SK-N-SH treated with all-trans-retinoic acid at 6 μM for 48 hours (cell line): ENCODE results near the gene KCNK10.

Source experiments
- ATAC-seq: fragments of 200-7000 bp; cut with Tn5 transposase; 3 replicates; pipeline ENCODE4 v1.9.1; 2020; ENCODE audit warnings: mild to moderate bottlenecking, moderate library complexity
- ARNTL ChIP-seq: fragments of 450-650 bp; formaldehyde crosslinking; IDR thresholded peaks from 2 replicates; pipeline ENCODE4 v1.5.0; 2020; ENCODE audit warnings: low read depth, mild to moderate bottlenecking, moderate library complexity, borderline replicate concordance
- BACH2 ChIP-seq: fragments of 250-450 bp; sonication (Bioruptor Pico); IDR thresholded peaks from 2 replicates; pipeline ENCODE4 v1.9.0; 2021; ENCODE audit warnings: mild to moderate bottlenecking, borderline replicate concordance
- CSDC2 ChIP-seq: fragments of 250-450 bp; sonication (Bioruptor Pico); IDR thresholded peaks from 2 replicates; pipeline ENCODE4 v1.5.0; 2020; ENCODE audit warnings: mild to moderate bottlenecking, moderate library complexity
- ESRRG ChIP-seq: fragments of 250-450 bp; sonication (Bioruptor Pico); IDR thresholded peaks from 2 replicates; pipeline ENCODE4 v1.6.1; 2021; ENCODE audit warnings: mild to moderate bottlenecking
- OSR1 ChIP-seq: fragments of 250-450 bp; sonication (Bioruptor Pico); IDR thresholded peaks from 2 replicates; pipeline ENCODE4 v1.8.0; 2022; ENCODE audit warnings: moderate library complexity, mild to moderate bottlenecking, inconsistent platforms
- PPARA ChIP-seq: fragments of 250-450 bp; sonication (Bioruptor Pico); IDR thresholded peaks from 2 replicates; pipeline ENCODE4 v1.5.0; 2020; ENCODE audit warnings: mild to moderate bottlenecking, borderline replicate concordance
- RARB ChIP-seq: fragments of 250-450 bp; sonication (Bioruptor Pico); IDR thresholded peaks from 2 replicates; pipeline ENCODE4 v1.8.0; 2021; ENCODE audit warnings: mild to moderate bottlenecking, moderate library complexity
- SNAI2 ChIP-seq: fragments of 250-450 bp; sonication (Bioruptor Pico); IDR thresholded peaks from 2 replicates; pipeline ENCODE4 v1.5.0; 2020; ENCODE audit warnings: mild to moderate bottlenecking, moderate library complexity
- TCF4 ChIP-seq: fragments of 250-450 bp; sonication (Bioruptor Pico); IDR thresholded peaks from 2 replicates; pipeline ENCODE4 v1.8.0; 2021; ENCODE audit warnings: mild to moderate bottlenecking, moderate library complexity, borderline replicate concordance
- TOX ChIP-seq: fragments of 250-450 bp; sonication (Bioruptor Pico); IDR thresholded peaks from 2 replicates; pipeline ENCODE4 v1.8.0; 2021; ENCODE audit warnings: mild to moderate bottlenecking, moderate library complexity, borderline replicate concordance
- ZC3H10 ChIP-seq: fragments of 250-450 bp; sonication (Bioruptor Pico); IDR thresholded peaks from 2 replicates; pipeline ENCODE4 v1.5.1; 2021; ENCODE audit warnings: mild to moderate bottlenecking, moderate library complexity
- ZFP30 ChIP-seq: fragments of 450-650 bp; formaldehyde crosslinking; IDR thresholded peaks from 2 replicates; pipeline ENCODE4 v1.5.0; 2022; ENCODE audit warnings: mild to moderate bottlenecking, moderate library complexity
- ZNF565 ChIP-seq: fragments of 450-650 bp; formaldehyde crosslinking; conservative IDR thresholded peaks from 2 replicates; pipeline ENCODE4 v1.5.0; 2020; ENCODE audit warnings: low read depth, mild to moderate bottlenecking, moderate library complexity
- ZNF70 ChIP-seq: fragments of 450-650 bp; formaldehyde crosslinking; IDR thresholded peaks from 2 replicates; pipeline ENCODE4 v1.5.0; 2020; ENCODE audit warnings: mild to moderate bottlenecking, moderate library complexity
- ZNF8 ChIP-seq: fragments of 450-650 bp; formaldehyde crosslinking; IDR thresholded peaks from 2 replicates; pipeline ENCODE4 v1.5.0; 2020; ENCODE audit warnings: mild to moderate bottlenecking, moderate library complexity
- TF ChIP-seq, protein P1 (sequence below): fragments of 250-450 bp; sonication (Bioruptor Pico); IDR thresholded peaks from 2 replicates; pipeline ENCODE4 v1.8.0; 2021; ENCODE audit warnings: low read depth, mild to moderate bottlenecking, moderate library complexity, borderline replicate concordance
- TF ChIP-seq, protein P2 (sequence below): fragments of 250-450 bp; sonication (Bioruptor Pico); IDR thresholded peaks from 2 replicates; pipeline ENCODE4 v1.8.0; 2020; ENCODE audit warnings: mild to moderate bottlenecking, moderate library complexity, borderline replicate concordance
- TF ChIP-seq, protein P3 (sequence below): fragments of 250-450 bp; sonication (Bioruptor Pico); IDR thresholded peaks from 2 replicates; pipeline ENCODE4 v1.5.1; 2021; ENCODE audit warnings: mild to moderate bottlenecking, moderate library complexity

KCNK10 gene

DNA sequence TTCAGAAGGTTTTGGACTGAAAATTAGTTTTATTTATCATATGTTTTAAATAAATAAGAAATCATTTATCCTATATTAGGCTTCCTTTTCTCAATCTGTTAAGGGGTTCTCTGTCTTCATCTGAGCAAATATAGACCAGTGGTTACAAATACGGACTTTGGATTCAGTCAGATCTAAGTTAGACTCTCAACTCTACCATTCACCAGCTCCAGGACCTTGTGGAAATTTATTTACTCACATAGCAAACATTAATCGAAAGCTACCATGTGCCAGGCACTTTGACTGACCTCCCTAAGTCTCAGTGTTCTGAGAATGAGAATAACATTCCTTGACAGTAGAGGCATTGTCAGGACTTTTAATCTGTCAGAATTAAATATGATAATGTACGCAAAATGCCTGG is 22.3 kb downstream of the KCNK10 start:
- TF ChIP-seq, protein P1, sequence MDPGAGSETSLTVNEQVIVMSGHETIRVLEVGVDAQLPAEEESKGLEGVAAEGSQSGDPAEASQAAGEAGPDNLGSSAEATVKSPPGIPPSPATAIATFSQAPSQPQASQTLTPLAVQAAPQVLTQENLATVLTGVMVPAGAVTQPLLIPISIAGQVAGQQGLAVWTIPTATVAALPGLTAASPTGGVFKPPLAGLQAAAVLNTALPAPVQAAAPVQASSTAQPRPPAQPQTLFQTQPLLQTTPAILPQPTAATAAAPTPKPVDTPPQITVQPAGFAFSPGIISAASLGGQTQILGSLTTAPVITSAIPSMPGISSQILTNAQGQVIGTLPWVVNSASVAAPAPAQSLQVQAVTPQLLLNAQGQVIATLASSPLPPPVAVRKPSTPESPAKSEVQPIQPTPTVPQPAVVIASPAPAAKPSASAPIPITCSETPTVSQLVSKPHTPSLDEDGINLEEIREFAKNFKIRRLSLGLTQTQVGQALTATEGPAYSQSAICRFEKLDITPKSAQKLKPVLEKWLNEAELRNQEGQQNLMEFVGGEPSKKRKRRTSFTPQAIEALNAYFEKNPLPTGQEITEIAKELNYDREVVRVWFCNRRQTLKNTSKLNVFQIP (CRISPR knock-in tag) = no peak
- TF ChIP-seq, all 23 proteins: peak for 0
- ATAC-seq = no peak

DNA sequence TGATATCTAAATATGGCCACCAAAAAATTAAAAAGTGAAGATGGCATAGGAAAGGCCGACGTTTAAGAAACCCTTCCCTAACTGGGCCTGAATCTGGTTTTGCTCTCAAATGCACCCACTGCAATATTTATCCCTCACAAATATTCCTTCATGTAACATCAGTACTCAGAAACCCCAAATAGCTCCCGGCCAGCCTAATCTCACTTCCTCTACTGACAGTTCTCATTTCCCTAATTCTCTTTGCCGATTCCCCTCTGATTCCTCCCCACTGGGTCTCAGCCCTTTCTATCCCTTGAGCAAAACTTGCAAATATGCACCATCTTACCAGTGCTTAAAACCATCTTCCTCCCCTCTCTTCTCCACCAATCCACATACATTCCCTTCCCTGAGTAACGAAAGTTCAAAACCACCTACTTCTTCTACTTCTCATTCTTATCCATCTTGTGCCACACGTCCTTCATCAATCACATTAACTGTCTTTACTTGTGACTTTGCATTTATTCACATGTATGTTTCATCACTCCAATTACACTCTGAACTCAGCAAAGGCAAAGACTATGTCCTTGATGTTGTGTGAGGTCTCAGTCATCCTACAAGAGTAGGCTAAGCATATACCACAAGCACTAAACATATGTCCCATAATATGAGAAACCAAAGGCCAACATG is 23.1 kb downstream of the KCNK10 start:
- TF ChIP-seq ZNF565 (CRISPR knock-in tag) = no peak
- TF ChIP-seq, protein P2, sequence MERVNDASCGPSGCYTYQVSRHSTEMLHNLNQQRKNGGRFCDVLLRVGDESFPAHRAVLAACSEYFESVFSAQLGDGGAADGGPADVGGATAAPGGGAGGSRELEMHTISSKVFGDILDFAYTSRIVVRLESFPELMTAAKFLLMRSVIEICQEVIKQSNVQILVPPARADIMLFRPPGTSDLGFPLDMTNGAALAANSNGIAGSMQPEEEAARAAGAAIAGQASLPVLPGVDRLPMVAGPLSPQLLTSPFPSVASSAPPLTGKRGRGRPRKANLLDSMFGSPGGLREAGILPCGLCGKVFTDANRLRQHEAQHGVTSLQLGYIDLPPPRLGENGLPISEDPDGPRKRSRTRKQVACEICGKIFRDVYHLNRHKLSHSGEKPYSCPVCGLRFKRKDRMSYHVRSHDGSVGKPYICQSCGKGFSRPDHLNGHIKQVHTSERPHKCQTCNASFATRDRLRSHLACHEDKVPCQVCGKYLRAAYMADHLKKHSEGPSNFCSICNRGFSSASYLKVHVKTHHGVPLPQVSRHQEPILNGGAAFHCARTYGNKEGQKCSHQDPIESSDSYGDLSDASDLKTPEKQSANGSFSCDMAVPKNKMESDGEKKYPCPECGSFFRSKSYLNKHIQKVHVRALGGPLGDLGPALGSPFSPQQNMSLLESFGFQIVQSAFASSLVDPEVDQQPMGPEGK (CRISPR knock-in tag) = no peak
- no peak for TF ChIP-seq PPARA (CRISPR knock-in tag)
- TF ChIP-seq, protein P3, sequence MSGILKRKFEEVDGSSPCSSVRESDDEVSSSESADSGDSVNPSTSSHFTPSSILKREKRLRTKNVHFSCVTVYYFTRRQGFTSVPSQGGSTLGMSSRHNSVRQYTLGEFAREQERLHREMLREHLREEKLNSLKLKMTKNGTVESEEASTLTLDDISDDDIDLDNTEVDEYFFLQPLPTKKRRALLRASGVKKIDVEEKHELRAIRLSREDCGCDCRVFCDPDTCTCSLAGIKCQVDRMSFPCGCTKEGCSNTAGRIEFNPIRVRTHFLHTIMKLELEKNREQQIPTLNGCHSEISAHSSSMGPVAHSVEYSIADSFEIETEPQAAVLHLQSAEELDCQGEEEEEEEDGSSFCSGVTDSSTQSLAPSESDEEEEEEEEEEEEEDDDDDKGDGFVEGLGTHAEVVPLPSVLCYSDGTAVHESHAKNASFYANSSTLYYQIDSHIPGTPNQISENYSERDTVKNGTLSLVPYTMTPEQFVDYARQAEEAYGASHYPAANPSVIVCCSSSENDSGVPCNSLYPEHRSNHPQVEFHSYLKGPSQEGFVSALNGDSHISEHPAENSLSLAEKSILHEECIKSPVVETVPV (CRISPR knock-in tag) = no peak
- TF ChIP-seq, all 23 proteins: peak for 0
- ATAC-seq = no peak

DNA sequence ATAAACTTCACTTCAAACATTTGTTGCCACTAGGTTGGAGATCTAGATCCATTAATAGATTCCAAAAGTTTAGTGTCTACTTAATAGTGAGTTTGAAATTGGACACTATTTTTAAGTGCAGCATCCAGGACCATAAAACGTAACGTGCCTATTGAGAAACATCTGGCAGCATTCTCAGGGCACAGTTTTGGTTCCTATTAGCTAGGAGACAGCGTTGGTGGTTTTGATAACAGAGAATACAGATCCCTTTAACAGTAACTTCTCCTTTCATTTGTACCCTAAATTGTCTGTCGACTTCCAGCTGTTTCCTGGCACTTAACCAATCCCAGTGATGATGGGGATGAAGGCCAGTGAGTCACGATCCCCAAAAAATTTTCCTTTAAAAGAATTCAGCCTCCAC is 25.8 kb downstream of the KCNK10 start:
- TF ChIP-seq TCF4 = no peak
- no peak for TF ChIP-seq ZNF70 (CRISPR knock-in tag)
- TF ChIP-seq BACH2 (CRISPR knock-in tag) = no peak
- TF ChIP-seq RARB (CRISPR knock-in tag) = no peak
- no peak for TF ChIP-seq ARNTL (CRISPR knock-in tag)
- no peak for ATAC-seq

DNA sequence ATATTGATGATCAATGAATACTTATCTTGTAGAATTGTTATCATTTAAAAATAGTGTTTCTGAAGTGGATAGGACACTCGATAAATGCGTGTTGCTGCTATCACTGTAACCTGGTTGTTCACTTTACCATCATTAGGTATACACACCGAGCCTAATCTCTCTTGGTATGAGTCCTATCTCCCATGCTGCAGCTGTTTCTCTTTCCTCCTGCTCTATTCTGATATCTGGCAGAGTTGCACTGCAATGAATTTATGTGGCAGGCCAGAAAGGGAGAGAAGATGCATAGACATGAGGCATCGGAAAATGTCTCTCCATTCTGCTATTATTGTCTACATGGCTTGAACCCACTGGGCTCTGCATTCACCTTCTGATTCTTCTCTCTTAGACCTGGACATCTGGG is 26.7 kb downstream of the KCNK10 start:
- TF ChIP-seq PPARA (CRISPR knock-in tag) (no peak), RARB (CRISPR knock-in tag) (no peak), TOX (no peak)
- TF ChIP-seq, all 23 proteins: peak for 0
- ATAC-seq = no peak

DNA sequence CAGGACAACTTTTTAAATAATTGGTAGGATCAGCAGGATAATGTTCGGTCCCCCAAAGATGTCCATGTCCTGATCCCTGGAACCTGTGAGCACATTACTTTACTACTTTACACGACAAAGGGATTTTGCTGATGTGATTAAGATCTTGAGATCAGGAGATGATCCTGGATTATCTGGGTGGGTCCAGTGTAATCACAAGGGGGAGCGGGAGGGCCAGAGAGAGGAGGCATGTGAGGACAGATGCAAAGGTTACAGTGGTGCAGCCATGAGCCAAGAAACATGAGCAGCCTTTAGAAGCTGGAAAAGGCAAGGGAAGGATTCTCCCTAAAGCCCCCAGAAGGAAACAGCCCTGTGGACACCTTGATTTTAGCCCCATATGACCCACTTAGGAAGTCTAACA is 33.1 kb downstream of the KCNK10 start:
- ATAC-seq = no peak
- TF ChIP-seq TOX = no peak
- TF ChIP-seq ARNTL (CRISPR knock-in tag) = no peak
- no peak for TF ChIP-seq TCF4
- no peak for TF ChIP-seq OSR1 (CRISPR knock-in tag)
- TF ChIP-seq CSDC2 = no peak
- TF ChIP-seq ZNF8 = no peak
- TF ChIP-seq BACH2 (CRISPR knock-in tag) = no peak
- TF ChIP-seq SNAI2 (CRISPR knock-in tag) = no peak
- no peak for TF ChIP-seq ESRRG
- no peak for TF ChIP-seq ZFP30 (CRISPR knock-in tag)
- TF ChIP-seq, protein P2 (CRISPR knock-in tag) = no peak

DNA sequence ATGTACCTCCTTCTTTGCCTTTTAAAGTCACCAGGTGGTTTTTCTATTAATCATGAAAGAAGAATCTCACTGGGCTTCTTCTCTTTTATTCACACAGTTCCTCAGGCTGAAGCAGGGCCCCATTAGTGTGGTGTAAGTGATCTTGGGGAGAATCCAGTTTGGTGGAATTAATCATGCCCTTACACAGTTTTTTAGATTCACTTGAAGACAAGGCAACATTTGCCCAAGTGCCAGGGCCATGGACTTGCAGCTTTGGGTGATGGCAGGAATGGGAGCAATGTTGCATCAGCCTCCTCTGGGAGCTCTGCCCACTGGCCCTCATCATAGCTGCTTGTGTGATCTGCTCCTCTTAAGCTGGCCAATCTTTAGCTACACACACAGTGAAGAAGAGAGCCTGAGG is 33.8 kb downstream of the KCNK10 start:
- ATAC-seq = no peak
- no peak for TF ChIP-seq ZFP30 (CRISPR knock-in tag)
- no peak for TF ChIP-seq ZC3H10 (CRISPR knock-in tag)
